OCI-LY7 (cell line): ENCODE results near the gene LMX1B. TPM values are rescaled to one million over a fixed set of nuclear protein-coding genes. Genes with fewer than 3 reads are reported as not detected.

ENCODE experiments used
- BruUV-seq: library from RNA; stranded (reverse); fragments of 400-500 nt; replicated peaks from 2 replicates; lab custom pipeline; 2021; lab: Mats Ljungman, UMichigan
- CTCF ChIA-PET: fragments of 300-600 bp; sonication (Branson Sonifier 250); formaldehyde crosslinking; loops from one replicate; lab custom pipeline; 2022; ENCODE audit warnings: antibody characterized with exemption; ENCODE audit not compliant: unreplicated experiment; lab: Charles Lee
- POLR2A ChIA-PET: fragments of 300-600 bp; sonication (Branson Sonifier 250); formaldehyde crosslinking; loops from one replicate; lab custom pipeline; 2022; ENCODE audit warnings: antibody characterized with exemption; lab: Charles Lee
- DNase-seq: peaks from one replicate; pipeline ENCODE4 v3.0.0-alpha.2; 2015; ENCODE audit warnings: low spot score
- H2AFZ ChIP-seq: fragments of 200-600 bp; sonication (generic), shearing (Covaris generic); 2 replicates; pipeline ENCODE4 v1.6.1; 2014; ENCODE audit warnings: mild to moderate bottlenecking, antibody characterized with exemption, low read length, moderate library complexity
- H3K27ac ChIP-seq: fragments of 200-600 bp; sonication (generic); 2 replicates; pipeline ENCODE4 v1.5.1; 2014; ENCODE audit warnings: mixed run types, low read depth, mild to moderate bottlenecking, moderate library complexity, low read length, inconsistent platforms; ENCODE audit not compliant: poor library complexity, severe bottlenecking
- H3K36me3 ChIP-seq: fragments of 200-600 bp; sonication (generic); 2 replicates; pipeline ENCODE4 v1.6.1; 2014; ENCODE audit warnings: mild to moderate bottlenecking, antibody characterized with exemption, low read length, moderate library complexity, mixed read lengths; ENCODE audit not compliant: insufficient read depth
- H3K4me1 ChIP-seq: fragments of 200-600 bp; sonication (generic); 2 replicates; pipeline ENCODE4 v1.5.1; 2014; ENCODE audit warnings: mild to moderate bottlenecking, low read length; ENCODE audit not compliant: insufficient read depth, poor library complexity, severe bottlenecking
- H3K4me2 ChIP-seq: fragments of 200-600 bp; sonication (generic); 2 replicates; pipeline ENCODE4 v1.6.1; 2014; ENCODE audit warnings: mild to moderate bottlenecking, low read length
- H3K4me3 ChIP-seq: fragments of 200-600 bp; sonication (generic); 2 replicates; pipeline ENCODE4 v1.5.1; 2014; ENCODE audit warnings: mild to moderate bottlenecking, low read depth, low read length; ENCODE audit not compliant: poor library complexity, severe bottlenecking
- H3K79me2 ChIP-seq: fragments of 200-600 bp; sonication (generic); 2 replicates; pipeline ENCODE4 v1.6.1; 2016; ENCODE audit warnings: low read depth, mild to moderate bottlenecking, low read length, moderate library complexity, mixed read lengths; ENCODE audit not compliant: insufficient read depth
- H3K9me2 ChIP-seq: fragments of 200-600 bp; sonication (generic); 2 replicates; pipeline ENCODE4 v1.6.1; 2016; ENCODE audit warnings: mild to moderate bottlenecking, low read length, mixed read lengths; ENCODE audit not compliant: insufficient read depth
- H3K9me3 ChIP-seq: fragments of 200-600 bp; sonication (generic); 2 replicates; pipeline ENCODE4 v1.6.1; 2014; ENCODE audit warnings: mild to moderate bottlenecking, mixed run types, low read length, mixed read lengths
- H4K20me1 ChIP-seq: fragments of 200-600 bp; sonication (generic); 2 replicates; pipeline ENCODE4 v1.6.1; 2014; ENCODE audit warnings: mild to moderate bottlenecking, antibody characterized with exemption, low read length, moderate library complexity, mixed read lengths; ENCODE audit not compliant: insufficient read depth
- EZH2phosphoT487 ChIP-seq: fragments of 200-600 bp; sonication (generic); IDR thresholded peaks from 2 replicates; pipeline ENCODE4 v1.6.1; 2018; ENCODE audit warnings: low read depth, borderline replicate concordance, mild to moderate bottlenecking, mixed run types, antibody characterized with exemption, low read length, moderate library complexity, mixed read lengths
- intact Hi-C: fragments of 100-400 bp; cut with micrococcal nuclease; formaldehyde crosslinking; loops from one replicate; pipeline ENCODE4 v1.10.0; 2022; ENCODE audit not compliant: unreplicated experiment
- total RNA-seq, 2 experiments: library from RNA; depleted of rRNA in 1 of 2; stranded (reverse); fragments of >200 nt in 1 of 2; shearing (Covaris generic) in 1 of 2; gene quantifications; 2 replicates each; pipeline ENCODE4 v1.2.3, GENCODE V29; 2014 to 2022
- TF ChIP-seq, protein P1 (sequence below): fragments of 200-600 bp; sonication (generic); conservative IDR thresholded peaks from 2 replicates; pipeline ENCODE4 v1.5.1; 2014; ENCODE audit warnings: mild to moderate bottlenecking, antibody characterized with exemption, low read length, moderate library complexity, mixed read lengths

The LMX1B gene
- total RNA-seq, 2 experiments from 2014 or later, result not detected

DNA sequence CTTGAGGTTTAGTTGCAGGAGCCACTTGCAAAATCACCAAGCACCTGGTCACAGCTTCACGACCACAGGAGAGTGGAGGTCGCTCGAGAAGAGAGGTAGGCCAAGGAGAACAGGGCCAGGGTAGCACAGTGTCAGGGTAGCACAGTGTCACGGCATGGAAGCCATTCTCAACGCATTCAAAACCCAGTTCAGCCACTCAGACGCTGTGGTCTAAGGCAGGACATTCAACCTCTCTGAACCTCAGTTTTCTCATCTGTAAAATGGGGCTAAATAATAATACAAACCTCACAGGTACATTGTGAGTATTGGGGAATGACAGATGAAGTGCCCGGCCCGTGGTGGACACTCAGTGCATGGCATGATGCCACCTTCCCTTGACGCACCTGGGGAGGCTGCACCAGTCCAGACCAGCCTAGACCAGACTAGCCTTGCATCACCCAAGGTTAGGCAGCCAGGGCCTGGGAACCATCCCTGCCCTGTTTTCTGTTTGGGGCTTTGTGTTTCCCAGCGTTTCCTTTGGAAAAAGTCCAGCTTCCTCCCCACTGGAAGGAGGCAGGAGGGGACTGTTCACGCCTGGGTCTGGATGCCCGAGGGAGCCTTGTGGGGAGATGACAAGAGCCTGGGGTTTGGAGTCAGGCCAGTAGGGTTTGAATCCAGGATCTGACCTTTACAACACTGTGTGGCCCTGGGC lies 7.8 kb upstream of the LMX1B start:
- Histone ChIP-seq H3K79me2 (no peaks in the 10 kb centered on the region), H4K20me1 (no peaks in the 10 kb centered on the region), H3K4me2 (no peak overlapping the region), H3K36me3 (no peaks in the 10 kb centered on the region), H3K4me3 (no peak overlapping the region), H3K4me1 (no peaks in the 10 kb centered on the region), H3K27ac (no peak overlapping the region), H2AFZ (no peak overlapping the region), H3K9me2 (no peaks in the 10 kb centered on the region), H3K9me3 (no peaks in the 10 kb centered on the region)
- ChIA-PET CTCF (no interaction called here), POLR2A (no interaction called here)
- TF ChIP-seq EZH2phosphoT487, result no peak
- TF ChIP-seq, protein P1, sequence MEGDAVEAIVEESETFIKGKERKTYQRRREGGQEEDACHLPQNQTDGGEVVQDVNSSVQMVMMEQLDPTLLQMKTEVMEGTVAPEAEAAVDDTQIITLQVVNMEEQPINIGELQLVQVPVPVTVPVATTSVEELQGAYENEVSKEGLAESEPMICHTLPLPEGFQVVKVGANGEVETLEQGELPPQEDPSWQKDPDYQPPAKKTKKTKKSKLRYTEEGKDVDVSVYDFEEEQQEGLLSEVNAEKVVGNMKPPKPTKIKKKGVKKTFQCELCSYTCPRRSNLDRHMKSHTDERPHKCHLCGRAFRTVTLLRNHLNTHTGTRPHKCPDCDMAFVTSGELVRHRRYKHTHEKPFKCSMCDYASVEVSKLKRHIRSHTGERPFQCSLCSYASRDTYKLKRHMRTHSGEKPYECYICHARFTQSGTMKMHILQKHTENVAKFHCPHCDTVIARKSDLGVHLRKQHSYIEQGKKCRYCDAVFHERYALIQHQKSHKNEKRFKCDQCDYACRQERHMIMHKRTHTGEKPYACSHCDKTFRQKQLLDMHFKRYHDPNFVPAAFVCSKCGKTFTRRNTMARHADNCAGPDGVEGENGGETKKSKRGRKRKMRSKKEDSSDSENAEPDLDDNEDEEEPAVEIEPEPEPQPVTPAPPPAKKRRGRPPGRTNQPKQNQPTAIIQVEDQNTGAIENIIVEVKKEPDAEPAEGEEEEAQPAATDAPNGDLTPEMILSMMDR, result no peak
- intact Hi-C loops, result no loop called here
- no TSS peak for BruUV-seq
- no peak for DNase-seq

- POLR2A ChIA-PET, result no interaction called here
These were observed 7.3 kb upstream of the LMX1B start for GRCh38 chr9:126606483-126606870.

DNA sequence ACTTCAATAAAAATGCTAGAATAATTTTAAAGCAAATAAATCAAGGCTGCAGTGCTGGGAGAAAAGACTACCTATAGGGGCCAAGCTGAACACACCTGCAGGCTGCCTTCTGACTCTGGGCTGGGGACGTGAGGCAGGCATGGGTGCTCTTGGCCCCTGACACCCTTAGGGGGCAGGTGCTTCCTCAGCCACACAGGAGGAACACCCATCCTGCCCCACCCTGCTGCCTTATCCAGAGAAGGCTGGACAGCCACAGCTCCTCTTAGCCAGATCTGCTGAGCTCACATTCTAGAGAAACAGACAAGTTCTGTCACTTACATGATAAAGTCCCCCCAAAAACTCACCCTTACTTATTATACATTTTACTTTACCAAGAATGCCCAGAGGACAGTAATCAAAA lies 6.6 kb upstream of the LMX1B start:
- Histone ChIP-seq H2AFZ (no peak overlapping the region), H3K4me1 (no peaks in the 10 kb centered on the region), H4K20me1 (no peaks in the 10 kb centered on the region), H3K9me2 (no peaks in the 10 kb centered on the region), H3K4me3 (no peak overlapping the region), H3K36me3 (no peaks in the 10 kb centered on the region), H3K79me2 (no peaks in the 10 kb centered on the region), H3K4me2 (no peak overlapping the region), H3K27ac (no peak overlapping the region), H3K9me3 (no peaks in the 10 kb centered on the region)
- intact Hi-C loops, result no loop called here
- peak; percentile 5 for DNase-seq
- CTCF ChIA-PET, result interaction anchor here (0.6 kb wide), 1 partner anchor 24 kb away, joined by 3 read pairs; no protein-coding TSS in a partner anchor
- POLR2A ChIA-PET, result no interaction called here
- TF ChIP-seq, protein P1, result no peak
- no peak for TF ChIP-seq EZH2phosphoT487
- no TSS peak for BruUV-seq

More at GRCh38 chr9:126606483-126606870, 7.3 kb upstream of the LMX1B start:
- no peak overlapping the region for H2AFZ ChIP-seq
- H3K9me2 ChIP-seq, result no peaks in the 10 kb centered on the region
- no peak overlapping the region for H3K4me2 ChIP-seq
- H4K20me1 ChIP-seq, result no peaks in the 10 kb centered on the region
- no peak overlapping the region for H3K27ac ChIP-seq
- CTCF ChIA-PET, result interaction anchor here (0.6 kb wide), 1 partner anchor 24 kb away, joined by 3 read pairs; no protein-coding TSS in a partner anchor
- intact Hi-C loops, result no loop called here
- H3K4me1 ChIP-seq, result no peaks in the 10 kb centered on the region
- no peaks in the 10 kb centered on the region for H3K36me3 ChIP-seq
- DNase-seq, result no peak
- TF ChIP-seq, protein P1, result no peak
- TF ChIP-seq EZH2phosphoT487, result no peak
- no peak overlapping the region for H3K4me3 ChIP-seq
- no peaks in the 10 kb centered on the region for H3K9me3 ChIP-seq
- no TSS peak for BruUV-seq
- H3K79me2 ChIP-seq, result no peaks in the 10 kb centered on the region
